ENCODE measurements around the gene IRAG1.

IRAG1 gene

DNA sequence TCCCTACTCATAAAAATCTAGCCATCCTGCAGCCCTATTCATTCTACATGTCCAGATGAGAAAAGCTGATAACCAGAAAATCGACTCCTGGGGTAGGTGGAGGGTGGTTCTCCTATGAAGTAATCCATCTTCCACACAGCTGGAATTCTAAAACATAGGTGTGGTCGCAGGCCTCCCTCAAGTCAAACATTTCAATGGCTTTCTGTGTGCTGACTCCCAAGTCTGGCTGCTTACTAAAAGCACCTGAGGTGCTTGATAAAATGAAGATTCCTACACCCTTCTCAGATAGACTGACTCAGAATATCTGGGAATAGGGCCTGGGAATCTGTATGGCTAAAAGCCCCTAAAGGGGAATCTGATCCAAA, 26.1 kb downstream of the IRAG1 start:
- Histone ChIP-seq H3K9me3 (ENCODE audit: control insufficient read depth, low read length) (no peaks in the 10 kb centered on the region), H3K4me3 (ENCODE audit: insufficient read depth, low read depth, low read length, poor library complexity, severe bottlenecking) (no peak overlapping the region), H3K27ac (ENCODE audit: insufficient read depth, low read length, poor library complexity, severe bottlenecking) (no peak overlapping the region), H3K36me3 (ENCODE audit: control insufficient read depth, insufficient read depth, low read length) (no peaks in the 10 kb centered on the region), H3K4me1 (ENCODE audit: control insufficient read depth, insufficient read depth, low read length, poor library complexity, severe bottlenecking) (no peaks in the 10 kb centered on the region), H3K27me3 (replicated peaks; ENCODE audit: control insufficient read depth, insufficient read depth, low read length, poor library complexity, severe bottlenecking) (no peaks in the 10 kb centered on the region)
- no peak for DNase-seq

DNA sequence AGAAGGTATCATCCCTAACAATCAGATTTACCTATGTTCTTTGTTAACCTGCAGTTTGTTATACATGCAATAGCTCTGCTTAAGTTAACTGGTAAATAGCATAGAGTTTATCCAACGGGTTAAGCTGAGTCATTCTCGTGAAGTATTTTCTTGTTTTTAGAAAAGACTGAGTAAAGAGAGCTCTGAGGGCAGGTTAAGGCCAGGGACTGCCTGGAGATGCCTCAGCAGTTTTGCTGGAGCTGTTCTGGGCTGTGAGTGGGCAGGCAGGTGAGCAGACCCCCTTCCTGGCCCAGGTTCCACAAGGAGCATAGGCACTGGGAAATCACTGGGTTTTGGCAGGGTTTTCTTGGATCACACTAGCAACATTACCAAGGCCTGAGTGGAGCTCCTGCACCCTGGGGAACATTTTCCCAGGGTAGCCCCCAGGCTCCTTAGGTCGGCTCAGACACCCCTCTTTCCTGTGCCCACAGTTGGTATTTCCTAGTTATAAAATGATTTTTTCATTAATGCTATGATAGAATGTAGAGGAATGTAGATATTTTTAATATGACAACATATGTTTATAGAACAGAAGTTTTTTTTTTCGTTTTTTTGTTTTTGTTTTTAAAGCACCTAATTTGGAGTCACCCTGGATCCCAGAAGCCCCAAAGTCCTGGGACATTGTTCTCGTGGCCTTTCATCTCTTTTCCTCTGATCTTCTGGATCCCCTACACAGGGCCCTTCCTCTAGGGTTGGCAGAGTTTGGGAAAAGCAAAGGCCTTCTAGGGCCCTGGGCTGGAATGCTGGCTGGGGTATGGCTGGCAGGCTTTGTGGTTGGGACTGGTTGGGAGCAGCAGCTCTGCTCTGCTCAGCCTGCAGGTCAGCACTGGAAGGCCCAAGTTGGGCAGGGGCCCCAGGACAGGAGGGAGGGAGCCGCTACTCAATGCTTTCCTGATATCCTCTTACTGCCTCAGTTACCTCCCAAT, 26.7 kb downstream of the IRAG1 start:
- no peaks in the 10 kb centered on the region for H3K9me3 ChIP-seq (ENCODE audit: control insufficient read depth, low read length)
- no peak overlapping the region for H3K27ac ChIP-seq (ENCODE audit: insufficient read depth, low read length, poor library complexity, severe bottlenecking)
- no peaks in the 10 kb centered on the region for H3K36me3 ChIP-seq (ENCODE audit: control insufficient read depth, insufficient read depth, low read length)
- no peaks in the 10 kb centered on the region for H3K27me3 ChIP-seq (replicated peaks; ENCODE audit: control insufficient read depth, insufficient read depth, low read length, poor library complexity, severe bottlenecking)
- DNase-seq, result no peak
- no peaks in the 10 kb centered on the region for H3K4me1 ChIP-seq (ENCODE audit: control insufficient read depth, insufficient read depth, low read length, poor library complexity, severe bottlenecking)
- H3K4me3 ChIP-seq (ENCODE audit: insufficient read depth, low read depth, low read length, poor library complexity, severe bottlenecking), result no peak overlapping the region

GRCh38 chr11:10664496-10664895, 29.1 kb downstream of the IRAG1 start:
- no peak overlapping the region for H3K27ac ChIP-seq (ENCODE audit: insufficient read depth, low read length, poor library complexity, severe bottlenecking)
- no peaks in the 10 kb centered on the region for H3K9me3 ChIP-seq (ENCODE audit: control insufficient read depth, low read length)
- no peaks in the 10 kb centered on the region for H3K36me3 ChIP-seq (ENCODE audit: control insufficient read depth, insufficient read depth, low read length)
- no peaks in the 10 kb centered on the region for H3K4me1 ChIP-seq (ENCODE audit: control insufficient read depth, insufficient read depth, low read length, poor library complexity, severe bottlenecking)
- DNase-seq, result no peak
- H3K27me3 ChIP-seq (replicated peaks; ENCODE audit: control insufficient read depth, insufficient read depth, low read length, poor library complexity, severe bottlenecking), result no peaks in the 10 kb centered on the region
- no peak overlapping the region for H3K4me3 ChIP-seq (ENCODE audit: insufficient read depth, low read depth, low read length, poor library complexity, severe bottlenecking)

DNA sequence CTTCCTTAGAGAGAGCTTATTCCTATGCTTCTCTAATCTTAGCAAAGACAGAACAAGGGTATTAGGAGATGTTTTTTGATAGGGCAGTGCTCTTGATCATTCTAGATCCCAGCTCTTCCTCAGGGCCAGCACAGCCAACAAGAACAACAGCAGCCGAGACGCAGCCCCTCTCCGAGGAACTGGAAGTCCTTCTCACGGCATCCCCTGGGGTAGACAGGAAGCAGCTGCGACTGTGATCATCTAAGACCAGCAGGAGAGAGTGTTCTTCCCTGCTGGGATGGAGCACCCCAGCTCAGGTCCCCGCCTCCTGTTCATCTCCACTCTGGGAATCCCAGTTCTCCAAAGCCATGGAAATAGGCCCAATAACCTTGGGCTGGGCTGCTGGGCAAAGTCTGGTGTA, 29.6 kb downstream of the IRAG1 start:
- Histone ChIP-seq H3K4me1 (ENCODE audit: control insufficient read depth, insufficient read depth, low read length, poor library complexity, severe bottlenecking) (no peaks in the 10 kb centered on the region), H3K27me3 (replicated peaks; ENCODE audit: control insufficient read depth, insufficient read depth, low read length, poor library complexity, severe bottlenecking) (no peaks in the 10 kb centered on the region), H3K9me3 (ENCODE audit: control insufficient read depth, low read length) (no peaks in the 10 kb centered on the region), H3K4me3 (ENCODE audit: insufficient read depth, low read depth, low read length, poor library complexity, severe bottlenecking) (no peak overlapping the region), H3K36me3 (ENCODE audit: control insufficient read depth, insufficient read depth, low read length) (no peaks in the 10 kb centered on the region), H3K27ac (ENCODE audit: insufficient read depth, low read length, poor library complexity, severe bottlenecking) (no peak overlapping the region)
- no peak for DNase-seq

GRCh38 chr11:10663365-10663764, 30.2 kb downstream of the IRAG1 start:
- H3K27me3 ChIP-seq (replicated peaks; ENCODE audit: control insufficient read depth, insufficient read depth, low read length, poor library complexity, severe bottlenecking), result no peaks in the 10 kb centered on the region
- no peak for DNase-seq
- no peaks in the 10 kb centered on the region for H3K4me1 ChIP-seq (ENCODE audit: control insufficient read depth, insufficient read depth, low read length, poor library complexity, severe bottlenecking)
- H3K4me3 ChIP-seq (ENCODE audit: insufficient read depth, low read depth, low read length, poor library complexity, severe bottlenecking), result no peak overlapping the region
- H3K9me3 ChIP-seq (ENCODE audit: control insufficient read depth, low read length), result no peaks in the 10 kb centered on the region
- H3K36me3 ChIP-seq (ENCODE audit: control insufficient read depth, insufficient read depth, low read length), result no peaks in the 10 kb centered on the region
- H3K27ac ChIP-seq (ENCODE audit: insufficient read depth, low read length, poor library complexity, severe bottlenecking), result no peak overlapping the region

DNA sequence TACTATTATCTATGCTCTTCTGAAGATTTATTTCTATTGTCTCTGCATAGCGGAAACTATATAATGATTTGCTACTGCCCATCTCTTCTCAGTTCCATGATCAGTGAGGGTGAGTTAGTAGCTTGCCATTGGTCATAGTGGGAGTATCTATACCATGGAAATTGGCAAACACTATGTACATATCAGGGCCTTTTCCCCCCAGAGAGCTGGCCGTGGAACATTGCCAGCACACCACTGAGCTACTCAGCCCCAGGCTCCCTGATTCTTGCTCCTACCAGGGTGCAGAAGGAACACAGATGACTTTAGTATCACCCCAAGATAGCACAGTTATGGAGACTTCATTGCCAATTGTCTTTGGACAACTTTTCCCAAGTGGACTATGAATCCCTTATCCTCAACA, 33.2 kb downstream of the IRAG1 start:
- H3K27me3 ChIP-seq (replicated peaks; ENCODE audit: control insufficient read depth, insufficient read depth, low read length, poor library complexity, severe bottlenecking), result no peaks in the 10 kb centered on the region
- no peak overlapping the region for H3K4me3 ChIP-seq (ENCODE audit: insufficient read depth, low read depth, low read length, poor library complexity, severe bottlenecking)
- no peaks in the 10 kb centered on the region for H3K4me1 ChIP-seq (ENCODE audit: control insufficient read depth, insufficient read depth, low read length, poor library complexity, severe bottlenecking)
- H3K36me3 ChIP-seq (ENCODE audit: control insufficient read depth, insufficient read depth, low read length), result no peaks in the 10 kb centered on the region
- H3K9me3 ChIP-seq (ENCODE audit: control insufficient read depth, low read length), result no peaks in the 10 kb centered on the region
- no peak overlapping the region for H3K27ac ChIP-seq (ENCODE audit: insufficient read depth, low read length, poor library complexity, severe bottlenecking)
- DNase-seq, result no peak

GRCh38 chr11:10659339-10660216, 34.0 kb downstream of the IRAG1 start:
- H3K27me3 ChIP-seq (replicated peaks; ENCODE audit: control insufficient read depth, insufficient read depth, low read length, poor library complexity, severe bottlenecking), result no peaks in the 10 kb centered on the region
- DNase-seq, result no peak
- no peaks in the 10 kb centered on the region for H3K9me3 ChIP-seq (ENCODE audit: control insufficient read depth, low read length)
- no peaks in the 10 kb centered on the region for H3K4me1 ChIP-seq (ENCODE audit: control insufficient read depth, insufficient read depth, low read length, poor library complexity, severe bottlenecking)
- no peak overlapping the region for H3K27ac ChIP-seq (ENCODE audit: insufficient read depth, low read length, poor library complexity, severe bottlenecking)
- no peak overlapping the region for H3K4me3 ChIP-seq (ENCODE audit: insufficient read depth, low read depth, low read length, poor library complexity, severe bottlenecking)
- no peaks in the 10 kb centered on the region for H3K36me3 ChIP-seq (ENCODE audit: control insufficient read depth, insufficient read depth, low read length)

DNA sequence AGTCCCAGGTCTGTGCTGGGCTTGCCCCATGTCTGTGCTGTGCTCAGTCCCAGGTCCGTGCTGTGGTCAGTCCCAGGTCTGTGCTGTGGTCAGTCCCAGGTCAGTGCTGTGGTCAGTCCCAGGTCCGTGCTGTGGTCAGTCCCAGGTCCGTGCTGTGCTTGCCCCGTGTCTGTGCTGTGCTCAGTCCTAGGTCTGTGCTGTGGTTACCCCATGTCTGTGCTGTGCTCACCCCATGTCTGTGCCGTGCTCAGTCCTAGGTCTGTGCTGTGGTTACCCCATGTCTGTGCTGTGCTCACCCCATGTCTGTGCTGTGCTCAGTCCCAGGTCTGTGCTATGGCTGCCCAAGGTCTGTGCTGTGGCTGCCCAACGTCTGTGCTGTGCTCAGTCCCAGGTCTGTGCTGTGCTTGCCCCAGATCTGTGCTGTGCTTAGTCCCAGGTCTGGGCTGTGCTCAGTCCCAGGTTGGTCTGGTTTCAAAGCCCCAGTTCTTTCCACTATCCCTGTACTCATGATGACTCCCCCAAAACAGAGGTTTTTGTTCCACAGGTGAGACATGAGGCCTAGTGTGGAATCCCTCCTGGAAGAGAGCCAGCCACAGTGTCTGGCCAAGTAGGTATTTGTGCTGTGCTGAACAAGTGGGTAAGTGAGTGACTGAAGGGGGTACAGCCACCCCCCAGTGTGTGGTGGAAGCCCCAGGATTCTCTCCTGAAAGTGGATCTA, 34.8 kb downstream of the IRAG1 start:
- H3K36me3 ChIP-seq (ENCODE audit: control insufficient read depth, insufficient read depth, low read length), result no peaks in the 10 kb centered on the region
- no peaks in the 10 kb centered on the region for H3K4me1 ChIP-seq (ENCODE audit: control insufficient read depth, insufficient read depth, low read length, poor library complexity, severe bottlenecking)
- H3K27ac ChIP-seq (ENCODE audit: insufficient read depth, low read length, poor library complexity, severe bottlenecking), result no peak overlapping the region
- H3K9me3 ChIP-seq (ENCODE audit: control insufficient read depth, low read length), result no peaks in the 10 kb centered on the region
- no peaks in the 10 kb centered on the region for H3K27me3 ChIP-seq (replicated peaks; ENCODE audit: control insufficient read depth, insufficient read depth, low read length, poor library complexity, severe bottlenecking)
- no peak overlapping the region for H3K4me3 ChIP-seq (ENCODE audit: insufficient read depth, low read depth, low read length, poor library complexity, severe bottlenecking)
- no peak for DNase-seq

DNA sequence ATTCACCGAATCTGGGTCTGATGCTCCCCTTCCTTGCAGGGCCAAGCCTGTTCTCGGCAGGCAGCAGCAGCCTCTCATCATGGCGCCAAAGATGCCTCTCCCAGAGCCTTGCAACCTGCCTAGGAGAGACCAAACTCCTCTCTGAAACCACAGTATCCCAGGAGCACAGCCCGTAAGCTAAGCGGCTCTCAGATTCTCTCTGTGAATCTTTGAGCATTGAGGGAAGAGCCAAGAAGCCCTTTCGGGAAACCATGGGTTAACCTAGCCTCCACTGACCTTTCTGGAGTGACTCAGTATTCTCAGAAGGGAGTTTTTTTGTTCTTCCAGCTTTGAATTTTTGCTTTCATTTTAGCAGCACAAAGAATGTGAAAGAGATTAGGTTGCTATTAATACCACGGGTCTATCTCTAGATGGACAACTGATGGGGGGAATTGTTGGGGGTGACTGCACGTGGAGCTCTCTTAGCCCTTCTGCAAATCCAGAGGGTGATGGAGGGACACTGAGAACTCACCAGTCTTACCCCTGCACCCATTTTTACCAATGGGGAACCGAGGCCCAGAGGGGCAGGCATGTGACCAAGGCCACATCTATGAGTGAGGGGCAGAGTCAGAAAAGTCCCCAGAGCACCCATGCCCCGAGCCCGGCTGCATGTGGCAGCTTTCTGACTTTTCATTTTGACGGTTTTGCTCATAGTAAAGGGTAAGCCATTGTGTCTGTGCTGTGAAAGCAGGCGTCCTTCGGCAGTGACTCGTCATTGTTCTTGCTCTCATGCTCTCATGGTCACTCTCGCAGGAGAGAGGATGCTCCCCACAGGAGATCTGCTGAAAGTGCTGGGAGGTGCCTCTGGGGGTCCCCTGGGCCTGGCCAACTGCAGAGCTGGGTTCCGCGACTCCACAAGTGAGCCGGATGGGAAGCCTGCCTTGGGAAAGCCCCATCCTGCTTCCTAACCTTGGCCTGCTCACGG, 36.0 kb downstream of the IRAG1 start:
- Histone ChIP-seq H3K9me3 (ENCODE audit: control insufficient read depth, low read length) (no peaks in the 10 kb centered on the region), H3K4me3 (ENCODE audit: insufficient read depth, low read depth, low read length, poor library complexity, severe bottlenecking) (no peak overlapping the region), H3K27ac (ENCODE audit: insufficient read depth, low read length, poor library complexity, severe bottlenecking) (no peak overlapping the region), H3K36me3 (ENCODE audit: control insufficient read depth, insufficient read depth, low read length) (no peaks in the 10 kb centered on the region), H3K27me3 (replicated peaks; ENCODE audit: control insufficient read depth, insufficient read depth, low read length, poor library complexity, severe bottlenecking) (no peaks in the 10 kb centered on the region), H3K4me1 (ENCODE audit: control insufficient read depth, insufficient read depth, low read length, poor library complexity, severe bottlenecking) (no peaks in the 10 kb centered on the region)
- DNase-seq, result no peak

Measured in effector memory CD4-positive, alpha-beta T cell (primary cell).